Myocyte (in vitro differentiated cells): ENCODE results near the gene SVEP1. TPM values are rescaled to one million over a fixed set of nuclear protein-coding genes. Genes with fewer than 3 reads are reported as not detected.

Experiments used
- DNase-seq: peaks from one replicate; pipeline ENCODE4 v3.0.0-alpha.2; 2012; ENCODE audit warnings: low read depth
- total RNA-seq: library from RNA; depleted of rRNA; stranded (reverse); fragments of >200 nt; gene quantifications from 2 replicates; pipeline ENCODE4 v1.2.3, GENCODE V29; 2014

SVEP1 gene
- total RNA-seq, 1 donor from 2014 or later: 3.6 TPM

DNA sequence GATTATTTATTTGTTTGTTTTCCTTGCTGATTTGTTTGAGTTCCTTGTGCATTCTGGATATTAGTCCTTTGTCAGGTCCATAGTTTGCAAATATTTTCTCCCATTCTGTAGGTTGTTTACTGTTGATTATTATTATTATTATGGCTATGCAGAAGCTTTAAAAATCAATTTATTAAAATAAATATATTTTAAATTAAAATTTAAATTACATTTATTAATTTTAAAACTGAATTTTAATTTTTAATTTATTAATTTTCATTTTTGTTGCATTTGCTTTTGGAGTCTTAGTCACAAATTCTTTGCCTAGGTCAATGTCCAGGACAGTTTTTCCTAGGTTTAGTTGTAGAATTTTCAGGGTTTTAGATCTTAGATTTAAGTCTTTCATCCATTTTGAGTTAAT lies 50.9 kb downstream of the SVEP1 start:
- DNase-seq: no peak

DNA sequence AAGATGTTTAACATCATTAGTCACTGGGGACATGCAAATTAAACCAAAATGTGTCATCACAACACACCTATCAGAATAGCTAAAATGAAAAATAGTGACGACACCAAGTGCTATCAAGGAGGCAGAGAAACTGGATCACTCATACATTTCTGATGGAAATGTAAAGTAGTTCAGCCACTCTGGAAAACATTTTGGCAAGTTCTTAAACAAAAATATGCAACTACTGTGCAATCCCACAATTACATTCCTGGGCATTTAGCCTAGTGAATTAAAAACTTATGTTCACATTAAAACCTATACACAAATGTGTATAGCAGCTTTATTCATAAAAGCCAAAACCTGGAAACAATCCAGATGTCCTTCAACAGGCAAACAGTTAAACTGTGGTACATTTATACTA lies 53.1 kb downstream of the SVEP1 start:
- no peak for DNase-seq

DNA sequence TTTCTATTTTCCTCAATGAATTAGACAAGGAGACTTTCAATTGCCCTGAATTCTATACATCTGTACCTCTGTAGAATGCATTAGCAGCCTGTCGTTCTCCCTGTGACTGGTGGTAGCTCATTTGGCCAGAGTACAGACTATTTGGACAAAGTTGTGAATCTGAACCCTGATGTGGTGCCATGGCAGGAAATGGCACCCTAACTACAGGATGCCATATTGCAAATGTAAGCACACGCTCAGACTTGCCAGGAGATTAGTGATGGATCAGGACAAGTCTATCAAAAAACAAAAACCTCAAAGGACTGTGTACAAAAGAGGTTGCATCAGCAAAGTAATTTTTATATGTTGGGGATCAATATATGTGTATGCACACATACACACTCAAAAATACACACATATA lies 58.3 kb downstream of the SVEP1 start:
- no peak for DNase-seq

DNA sequence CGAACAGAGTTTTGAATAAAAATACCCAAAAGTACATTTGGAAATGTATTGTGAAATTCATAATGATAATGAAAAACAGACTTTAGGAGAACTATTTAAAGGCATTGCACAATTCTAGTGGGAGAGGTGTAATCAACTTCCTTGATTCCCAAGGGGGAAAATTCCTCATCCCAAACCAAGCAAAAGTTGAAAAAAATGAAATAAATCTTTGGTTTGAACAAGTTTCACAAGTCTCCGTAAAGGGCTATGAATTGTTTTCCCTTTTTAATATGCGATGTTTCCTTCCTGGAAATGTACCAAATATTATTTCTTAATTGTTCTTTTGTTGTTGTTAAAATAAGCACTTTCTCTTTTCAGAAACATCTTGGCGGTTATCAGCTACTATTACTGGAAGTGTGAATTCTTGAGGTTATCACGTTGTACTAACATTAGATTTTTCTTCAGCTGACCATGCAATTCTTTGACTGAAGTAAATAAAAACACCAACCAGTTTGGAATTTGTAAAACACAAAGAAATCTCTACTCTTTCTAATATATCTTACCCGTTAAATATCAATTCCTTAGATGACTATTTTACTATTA lies 59.3 kb downstream of the SVEP1 start:
- peak; percentile 32 for DNase-seq

DNA sequence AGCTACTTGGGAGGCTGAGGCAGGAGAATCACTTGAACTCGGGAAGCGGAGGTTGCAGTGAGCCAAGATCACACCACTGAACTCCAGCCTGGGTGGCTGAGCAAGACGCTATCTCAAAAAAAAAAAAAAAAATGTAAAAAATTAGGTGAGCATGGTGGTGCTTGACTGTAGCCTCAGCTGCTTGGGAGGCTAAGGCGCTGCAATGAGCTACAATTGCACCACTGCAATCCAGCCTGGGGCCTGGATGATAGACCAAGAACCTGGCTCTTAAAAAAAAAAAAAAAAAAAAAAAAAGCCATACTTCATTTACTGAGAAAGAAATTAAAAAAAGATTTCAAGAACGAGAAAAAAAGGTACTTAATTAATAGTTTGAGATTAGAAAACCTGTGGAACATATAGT lies 62.1 kb downstream of the SVEP1 start:
- DNase-seq: no peak

DNA sequence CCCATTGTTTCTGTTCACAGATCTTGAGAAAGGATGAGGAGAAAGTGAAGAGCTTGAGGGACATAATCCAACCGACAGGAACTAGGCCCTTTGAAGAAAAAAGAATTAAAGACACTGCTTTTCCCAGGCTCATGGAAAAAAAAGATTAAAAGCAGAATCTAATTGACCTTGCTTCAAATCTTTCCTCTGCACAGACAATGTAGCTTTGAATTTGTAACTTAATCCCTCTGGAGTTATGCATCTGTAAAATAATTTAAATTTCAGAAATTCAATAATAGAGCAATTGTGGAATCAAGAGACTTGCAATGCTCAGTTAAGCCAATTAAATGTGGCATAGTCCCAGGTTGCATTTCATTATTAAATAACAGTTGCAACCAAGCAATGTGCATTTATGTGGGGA lies 64.6 kb downstream of the SVEP1 start:
- no peak for DNase-seq

DNA sequence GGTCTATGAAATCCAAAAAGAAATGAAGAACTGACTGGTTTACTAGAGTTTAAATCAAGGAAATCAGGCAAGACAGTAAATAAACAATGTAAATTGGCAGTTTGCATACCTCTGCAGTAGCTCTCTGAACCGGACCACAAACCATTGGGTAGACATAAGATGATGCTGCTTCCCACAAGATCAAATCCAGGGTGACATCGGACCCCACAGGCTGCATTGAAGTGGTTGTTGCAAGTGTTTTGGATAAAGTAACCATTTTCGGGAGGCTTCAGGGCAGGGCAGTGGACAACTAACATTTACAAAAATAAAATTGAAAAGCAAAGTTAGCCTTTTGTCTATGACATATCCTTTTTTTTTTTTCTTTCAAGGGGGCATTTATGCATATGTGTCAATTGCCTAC lies 66.7 kb downstream of the SVEP1 start:
- no peak for DNase-seq

DNA sequence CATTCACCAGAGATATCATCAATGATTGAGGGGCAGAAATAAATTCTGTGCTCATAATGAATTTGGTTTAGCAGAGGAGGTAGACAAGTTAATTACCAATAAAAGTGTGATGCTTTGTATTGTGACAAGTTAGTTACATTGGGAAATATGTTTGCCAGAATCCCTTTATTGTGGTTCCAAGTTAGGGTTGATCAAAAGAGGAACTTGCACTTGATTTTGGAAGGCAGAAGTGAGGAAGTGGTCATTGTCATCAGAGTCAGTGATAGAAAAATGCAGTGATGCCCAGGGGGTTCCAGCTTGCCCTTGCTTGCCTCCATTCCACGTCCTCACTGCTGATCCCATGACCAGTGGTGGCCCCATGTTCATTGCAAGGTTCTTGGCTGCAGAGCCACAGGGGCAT lies 69.7 kb downstream of the SVEP1 start:
- DNase-seq: no peak

DNA sequence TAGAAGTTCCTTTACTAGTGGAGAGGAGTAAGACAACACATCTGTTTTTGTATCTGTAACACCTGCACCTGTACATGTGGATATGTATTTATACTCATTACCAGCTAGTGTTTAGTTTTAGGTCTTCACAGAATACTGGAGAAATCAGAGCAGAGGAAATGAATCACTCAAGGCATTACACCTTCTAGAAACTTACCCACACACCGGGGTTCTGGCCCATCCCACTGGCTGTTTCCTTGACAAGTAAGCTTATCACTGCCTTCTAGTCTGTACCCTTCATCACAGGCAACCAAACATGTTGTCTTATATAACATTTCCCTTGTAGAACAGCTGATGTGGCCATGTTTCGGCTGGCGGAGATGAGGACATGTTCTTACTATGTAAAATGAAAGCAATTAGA lies 76.7 kb downstream of the SVEP1 start:
- no peak for DNase-seq

DNA sequence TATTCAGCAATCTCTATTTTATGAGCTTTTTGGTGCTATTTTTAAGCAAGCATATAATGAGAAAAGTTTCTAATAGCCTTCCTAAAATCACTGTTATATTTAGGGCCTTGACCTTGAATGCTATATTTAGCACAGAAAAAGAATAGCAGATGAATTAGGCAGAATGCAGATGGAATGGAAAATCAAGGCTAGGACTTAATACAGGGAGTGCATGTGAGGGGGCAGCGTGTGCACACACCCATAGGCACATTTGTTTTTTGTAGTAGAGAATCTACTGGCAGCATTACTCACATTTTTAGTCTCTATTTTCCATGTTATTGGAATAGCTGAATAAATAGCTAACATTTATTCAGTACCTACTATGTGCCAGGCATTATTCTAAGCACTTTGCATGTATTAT lies 79.9 kb downstream of the SVEP1 start:
- DNase-seq: peak; percentile 34

DNA sequence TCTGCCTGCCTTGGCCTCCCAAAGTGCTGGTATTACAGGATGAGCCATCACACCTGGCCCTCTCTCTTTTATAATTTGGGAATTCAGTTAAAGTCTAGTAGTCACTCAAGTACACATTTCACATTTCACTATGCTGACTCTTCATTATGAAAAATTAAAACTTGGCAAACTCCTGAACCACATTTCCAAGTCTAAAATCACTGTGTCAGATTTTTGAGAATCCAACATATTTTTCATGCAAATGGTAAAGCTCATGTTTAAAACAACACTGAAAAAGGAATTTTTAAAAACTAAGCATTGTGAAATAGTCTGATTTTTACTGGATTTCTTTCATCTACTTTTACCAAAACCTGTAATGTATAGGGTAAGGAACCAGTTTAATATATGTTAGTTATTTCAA lies 92.3 kb downstream of the SVEP1 start:
- DNase-seq: no peak

DNA sequence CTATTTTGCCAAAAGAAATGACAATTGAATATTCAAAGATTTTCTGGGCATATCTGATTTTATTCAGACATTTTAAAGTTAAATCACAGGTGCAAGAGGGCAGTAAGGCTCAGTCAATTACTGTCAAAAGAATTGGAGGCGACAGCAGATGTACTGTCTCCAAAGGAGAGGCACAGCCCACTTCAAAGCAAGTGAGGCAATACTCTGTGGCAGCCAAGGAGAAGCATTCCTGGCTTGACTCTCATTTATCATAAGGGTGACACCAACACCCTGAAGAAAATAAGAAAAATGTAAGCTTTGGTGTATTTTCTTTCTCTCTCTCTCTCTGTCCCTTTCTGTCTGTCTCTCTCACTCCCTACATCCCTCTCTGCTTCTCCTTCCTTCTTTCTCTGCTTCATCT lies 93.3 kb downstream of the SVEP1 start:
- DNase-seq: no peak

DNA sequence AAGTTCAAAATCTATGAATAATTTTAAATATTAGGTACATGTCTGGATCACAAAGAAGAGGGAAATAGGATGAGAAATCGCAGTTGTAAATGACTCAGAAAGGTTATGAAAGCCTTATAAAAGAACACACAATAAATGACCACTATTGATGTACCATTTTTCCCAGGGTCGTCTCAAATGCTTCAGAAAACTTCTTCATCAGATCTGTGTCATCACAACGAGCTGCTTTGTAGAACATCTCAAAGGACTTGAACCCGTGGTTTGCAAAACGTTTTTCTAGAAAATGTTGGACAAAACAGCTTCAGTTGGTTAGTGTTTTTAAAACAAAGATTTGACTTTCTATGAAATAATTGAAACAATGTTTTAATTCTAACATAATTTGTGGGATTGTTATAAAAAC lies 100.1 kb downstream of the SVEP1 start:
- no peak for DNase-seq

DNA sequence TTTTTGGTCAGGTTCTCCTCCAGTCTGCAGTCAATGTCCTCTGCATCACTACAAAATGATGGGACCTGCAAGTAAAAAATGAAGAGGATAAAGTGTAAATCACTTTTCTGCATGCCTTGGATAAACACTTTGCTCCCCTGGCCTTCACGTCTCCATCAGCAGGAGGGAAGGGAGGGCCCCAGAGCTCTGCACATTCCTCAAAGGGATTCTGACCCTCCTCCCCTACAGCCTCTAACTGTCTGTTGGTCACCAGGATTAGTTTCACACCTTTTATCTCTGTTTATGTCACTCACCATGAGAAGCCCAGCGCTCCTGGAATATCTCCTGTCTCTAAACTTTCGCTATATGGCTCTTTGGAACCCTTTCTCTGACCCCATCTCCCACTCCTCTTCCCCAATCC lies 103.3 kb downstream of the SVEP1 start:
- DNase-seq: no peak

DNA sequence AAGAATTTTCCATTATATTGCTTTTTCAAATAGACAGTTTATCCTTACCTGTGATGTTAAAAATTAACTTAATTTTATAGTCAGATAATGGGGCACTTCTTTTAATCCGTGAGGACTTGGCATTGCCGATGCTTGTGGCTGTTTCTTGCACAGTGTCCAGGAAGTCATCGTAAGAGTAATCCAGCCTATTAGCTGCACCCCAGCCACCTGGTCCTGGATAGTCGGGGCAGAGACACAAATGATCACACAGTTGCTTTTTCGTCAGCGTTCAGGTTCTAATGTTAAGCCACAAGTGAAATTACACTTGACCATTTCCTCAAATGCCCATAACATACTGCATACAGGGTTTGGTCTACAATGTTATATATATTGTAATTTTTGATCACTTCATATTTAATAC lies 107.4 kb downstream of the SVEP1 start:
- no peak for DNase-seq

DNA sequence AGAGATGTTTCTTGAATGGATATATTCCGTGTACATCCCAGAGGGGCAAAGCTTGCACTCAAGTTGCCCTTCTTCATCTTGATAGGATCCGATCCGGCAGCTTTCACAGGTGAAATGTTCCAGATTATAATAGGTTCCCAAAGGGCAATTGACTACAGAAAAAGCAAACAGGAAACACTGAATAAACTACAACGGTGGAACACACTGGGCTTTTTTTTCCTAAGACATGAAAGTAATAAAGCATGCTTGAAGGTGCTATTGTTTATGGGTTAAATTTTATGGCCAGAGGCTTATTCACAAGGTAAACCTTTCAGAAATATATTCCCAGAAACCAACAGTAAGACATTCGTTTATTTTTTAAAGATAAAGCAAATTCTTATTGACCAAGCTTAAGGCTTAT lies 110.6 kb downstream of the SVEP1 start:
- no peak for DNase-seq

DNA sequence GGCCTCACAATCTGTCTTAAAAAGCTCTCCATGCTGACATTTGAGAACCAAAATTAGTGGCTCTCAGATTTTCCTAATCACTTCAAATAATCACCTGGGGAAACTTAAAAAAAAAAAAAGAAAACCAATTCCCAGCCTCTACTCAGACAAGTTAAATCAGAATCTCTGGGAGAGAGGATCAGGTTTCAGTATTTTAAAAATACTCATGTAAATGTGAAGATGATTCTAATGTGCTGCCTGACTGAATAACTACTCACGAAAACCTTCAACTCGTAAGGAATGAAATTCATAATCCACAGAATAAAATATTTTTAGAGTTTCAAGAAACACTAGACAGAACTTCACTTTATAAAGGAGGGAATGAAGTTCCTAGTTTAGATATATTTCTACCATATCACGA lies 114.4 kb downstream of the SVEP1 start:
- DNase-seq: no peak

DNA sequence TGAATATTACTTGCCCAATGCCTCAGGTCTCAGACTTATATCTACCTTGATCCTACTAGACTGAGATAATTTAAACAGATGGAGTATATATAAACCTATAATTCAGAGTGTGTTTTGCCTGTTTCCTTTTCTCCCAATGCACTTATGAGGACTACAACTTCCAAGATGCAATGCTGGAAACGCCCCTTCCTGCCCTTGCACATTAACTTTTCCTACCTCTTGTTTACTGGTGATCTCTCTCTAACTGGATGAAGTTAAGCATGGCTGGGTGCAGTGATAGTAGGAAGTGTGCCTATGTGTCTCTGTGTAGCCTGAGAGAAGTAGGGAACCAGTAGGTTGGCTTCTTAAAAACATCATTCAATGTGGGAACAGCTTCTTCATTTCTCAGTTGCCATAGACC lies 115.2 kb downstream of the SVEP1 start:
- no peak for DNase-seq

DNA sequence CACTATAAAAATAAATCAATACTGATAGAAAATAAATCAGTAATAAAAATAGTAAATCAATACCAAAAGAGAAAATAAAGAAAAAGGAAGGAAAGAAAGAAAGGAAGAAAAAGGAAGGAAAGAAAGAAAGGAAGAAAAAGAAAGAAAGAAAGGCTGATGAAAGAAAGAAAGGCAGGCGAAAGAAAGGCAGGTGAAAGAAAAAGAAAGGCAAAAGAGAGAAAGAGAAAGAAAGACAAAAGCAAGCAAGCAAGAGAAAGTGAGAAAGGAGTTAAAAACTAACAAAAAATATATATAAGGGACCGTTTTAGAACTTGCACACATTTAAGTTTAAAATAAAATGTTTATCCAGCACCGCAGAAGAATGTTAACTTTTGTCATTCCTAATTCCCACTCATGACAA lies 116.0 kb downstream of the SVEP1 start:
- no peak for DNase-seq

DNA sequence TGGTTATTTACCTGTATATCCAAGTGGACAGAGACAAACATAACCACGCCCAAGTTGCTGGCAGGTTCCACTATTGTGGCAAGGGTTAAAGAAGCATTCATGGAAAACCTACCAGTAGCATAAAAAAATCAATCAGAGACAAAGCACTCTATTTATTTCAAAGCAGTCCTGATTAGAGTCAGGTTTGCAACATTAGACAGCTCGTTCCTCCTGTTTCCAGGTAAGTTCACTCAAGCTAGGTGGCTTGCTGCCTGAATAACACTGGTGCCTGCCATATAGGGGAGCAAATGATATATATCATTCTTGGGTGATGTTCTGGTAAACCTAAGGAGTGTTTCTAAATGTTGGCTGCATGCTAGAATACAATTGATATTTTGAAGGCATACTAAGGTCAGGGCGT lies 122.3 kb downstream of the SVEP1 start:
- no peak for DNase-seq

DNA sequence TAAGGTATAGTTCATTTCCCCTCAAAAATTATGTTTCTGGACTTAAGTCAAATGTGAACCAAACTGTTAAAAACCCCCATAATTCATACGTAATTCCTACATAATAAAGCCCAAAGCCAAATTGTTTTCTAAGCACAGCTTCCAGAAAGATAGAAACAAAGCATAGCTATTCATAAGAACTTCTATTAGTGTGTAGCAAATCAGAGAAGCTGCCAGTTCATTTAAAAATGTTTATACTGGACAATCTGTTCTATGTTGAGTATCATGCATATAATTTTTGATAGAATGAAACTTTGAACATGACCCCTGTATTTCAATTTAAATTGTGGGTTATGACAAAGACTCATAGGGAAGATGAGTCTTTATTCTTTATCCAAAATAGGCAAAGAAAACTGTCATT lies 122.9 kb downstream of the SVEP1 start:
- DNase-seq: no peak

DNA sequence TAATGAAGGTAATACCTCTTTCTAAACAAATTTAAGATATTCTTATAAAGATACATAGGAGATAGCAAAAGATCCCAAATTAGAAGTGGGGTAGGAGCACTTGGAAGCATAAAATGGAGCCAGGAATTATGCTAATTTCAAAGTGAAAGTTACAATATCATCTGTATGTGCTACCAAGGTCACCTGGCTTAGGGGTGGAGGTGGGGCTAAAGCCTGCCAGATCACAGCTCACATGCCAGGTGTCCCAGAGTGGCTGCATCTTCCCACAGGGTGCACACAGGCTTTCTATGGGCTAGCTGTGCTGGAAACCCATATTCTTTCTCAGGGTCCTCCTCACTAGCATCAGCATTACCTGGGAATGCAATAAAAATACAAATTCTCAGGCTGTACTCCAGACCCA lies 123.7 kb downstream of the SVEP1 start:
- DNase-seq: no peak

DNA sequence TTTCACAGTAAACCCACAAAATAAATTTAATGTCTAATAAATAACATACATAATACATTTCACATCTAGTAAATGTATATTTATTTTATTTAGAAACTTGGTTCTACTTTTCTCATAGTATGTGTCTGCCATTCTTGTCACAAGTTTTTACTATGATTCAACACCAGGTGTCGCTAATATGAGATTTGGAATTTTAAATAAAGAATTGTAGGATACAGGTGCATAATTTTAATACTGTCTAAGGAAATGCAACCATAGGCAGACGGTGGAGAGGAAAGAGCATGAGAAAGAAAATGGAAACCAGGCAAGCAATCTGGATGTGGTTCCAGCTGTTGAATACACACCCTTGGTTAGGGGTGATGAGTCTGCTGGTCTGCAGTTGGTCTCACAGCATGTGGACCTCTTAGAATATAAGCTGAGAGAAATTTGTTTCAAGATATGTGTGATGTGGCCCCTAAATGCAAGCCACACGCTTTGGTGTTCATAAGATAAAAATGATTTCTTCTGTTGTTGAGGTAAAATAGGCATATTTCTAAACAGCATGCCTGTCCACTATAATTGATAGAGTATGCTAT lies 127.2 kb downstream of the SVEP1 start:
- DNase-seq: peak; percentile 35

DNA sequence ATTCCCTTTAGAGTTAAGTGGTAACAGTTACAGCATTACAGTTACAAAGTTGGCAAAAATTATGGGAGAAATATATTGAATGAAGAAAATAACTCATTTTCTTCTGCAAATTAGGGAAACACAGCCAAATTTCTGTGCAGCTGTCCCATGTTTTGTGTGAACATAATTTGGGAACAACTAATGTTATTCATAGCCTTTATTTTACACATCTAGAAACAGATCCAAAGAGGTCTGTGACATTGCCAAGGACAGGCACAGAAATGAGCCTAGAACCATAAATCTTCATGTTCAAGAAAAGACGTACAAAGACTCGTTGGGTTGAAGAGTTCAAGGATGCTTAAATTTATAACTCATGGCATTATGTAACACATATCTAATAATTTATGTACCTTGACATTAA lies 127.8 kb downstream of the SVEP1 start:
- DNase-seq: no peak
